CD4-positive, alpha-beta memory T cell (primary cell): Measurements from ENCODE around the gene CELF2. TPM values are rescaled to one million over a fixed set of nuclear protein-coding genes. Genes with fewer than 3 reads are reported as not detected.

Experiments used
- CTCF ChIA-PET: fragments of 350-600 bp; sonication (Branson Sonifier 250); formaldehyde crosslinking; loops from one replicate; lab custom pipeline; 2021; ENCODE audit warnings: inconsistent platforms; ENCODE audit not compliant: partially characterized antibody; lab: Charles Lee
- POLR2A ChIA-PET: fragments of 350-600 bp; sonication (Branson Sonifier 250); formaldehyde crosslinking; loops from one replicate; lab custom pipeline; 2021; ENCODE audit not compliant: partially characterized antibody; lab: Charles Lee
- DNase-seq, 5 donors: peaks; one replicate each; pipeline versions ENCODE4 v3.0.0 to v3.0.0-alpha.2; 2020 to 2022; ENCODE audit warnings: mixed read lengths in 1 of 5
- H3K27ac ChIP-seq: one replicate; pipeline ENCODE4 v1.7.0; 2013; ENCODE audit warnings: low read depth, low read length
- H3K27me3 ChIP-seq: 2 replicates; pipeline ENCODE4 v1.7.0; 2013; ENCODE audit warnings: mild to moderate bottlenecking, low read length, moderate library complexity; ENCODE audit not compliant: insufficient read depth
- H3K36me3 ChIP-seq: 2 replicates; pipeline ENCODE4 v1.7.0; 2013; ENCODE audit warnings: mild to moderate bottlenecking, low read length, moderate library complexity; ENCODE audit not compliant: insufficient read depth
- H3K4me1 ChIP-seq: 2 replicates; pipeline ENCODE4 v1.7.0; 2013; ENCODE audit warnings: mild to moderate bottlenecking, low read length, moderate library complexity; ENCODE audit not compliant: insufficient read depth
- H3K4me3 ChIP-seq, 2 donors: one replicate each; pipeline ENCODE4 v1.7.0; 2013; ENCODE audit warnings: low read length in 2 of 2, mild to moderate bottlenecking in 1 of 2
- H3K9me3 ChIP-seq, 2 donors: one replicate each; pipeline ENCODE4 v1.7.0; 2013; ENCODE audit warnings: low read length in 2 of 2, control low read depth in 1 of 2; ENCODE audit not compliant: control insufficient read depth in 1 of 2
- H3K27ac Mint-ChIP-seq, 7 donors: one replicate each; pipeline ENCODE4 v1.8.0; 2020 to 2021; ENCODE audit warnings: mixed read lengths in 7 of 7, mild to moderate bottlenecking in 6 of 7, inconsistent platforms in 3 of 7, moderate library complexity in 3 of 7
- H3K27me3 Mint-ChIP-seq, 2 donors: one replicate each; pipeline ENCODE4 v1.8.0; 2020 to 2021; ENCODE audit warnings: mixed read lengths in 2 of 2
- H3K36me3 Mint-ChIP-seq, 2 donors: one replicate each; pipeline ENCODE4 v1.8.0; 2020 to 2021; ENCODE audit warnings: mixed read lengths in 2 of 2, inconsistent platforms in 1 of 2, mild to moderate bottlenecking in 1 of 2
- H3K4me1 Mint-ChIP-seq, 4 donors: one replicate each; pipeline ENCODE4 v1.8.0; 2020 to 2021; ENCODE audit warnings: mixed read lengths in 4 of 4, mild to moderate bottlenecking in 1 of 4
- H3K4me3 Mint-ChIP-seq, 8 donors: one replicate each; pipeline ENCODE4 v1.8.0; 2020 to 2021; ENCODE audit warnings: mixed read lengths in 8 of 8, mild to moderate bottlenecking in 7 of 8, moderate library complexity in 6 of 8, inconsistent platforms in 3 of 8
- H3K9me3 Mint-ChIP-seq, 8 donors: one replicate each; pipeline ENCODE4 v1.8.0; 2020 to 2021; ENCODE audit warnings: mixed read lengths in 8 of 8, mild to moderate bottlenecking in 5 of 8, inconsistent platforms in 3 of 8, moderate library complexity in 1 of 8
- intact Hi-C: fragments of 100-400 bp; cut with micrococcal nuclease; formaldehyde crosslinking; loops from one replicate; pipeline ENCODE4 v1.15.1; 2023
- polyA plus RNA-seq, 2 donors: library from polyadenylated mRNA; unstranded; fragments of 300-500 nt; fragmentation: Illumina TruSeq; gene quantifications; one replicate each; pipeline ENCODE4 v1.2.3, GENCODE V29; 2021
- total RNA-seq, 2 experiments: library from RNA; stranded (reverse); gene quantifications; one replicate each; pipeline ENCODE4 v1.2.3, GENCODE V29; 2021

The CELF2 gene
- total and polyA plus RNA-seq, 4 experiments from 2014 or later, result 122 to 180 (median 167) TPM

GRCh38 chr10:11057448-11057847 lies 39.8 kb downstream of the CELF2 start:
- no peaks in the 10 kb centered on the region for H3K27me3 ChIP-seq
- no peaks in the 10 kb centered on the region for H3K9me3 ChIP-seq
- intact Hi-C loops, result no loop called here
- H3K4me1 ChIP-seq, result no peaks in the 10 kb centered on the region
- Mint-ChIP-seq H3K36me3 (no peaks in the 10 kb centered on the region), H3K4me3 (no peak overlapping the region), H3K9me3 (peaks cover 0 to 2% (median 0%) of the 10 kb centered on the region in 8 donors), H3K4me1 (no peaks in the 10 kb centered on the region), H3K27me3 (peaks cover 8 to 14% of the 10 kb centered on the region in 2 donors), H3K27ac (no peak overlapping the region)
- DNase-seq, result no peak
- H3K4me3 ChIP-seq, result no peak overlapping the region
- no peaks in the 10 kb centered on the region for H3K36me3 ChIP-seq
- no peak overlapping the region for H3K27ac ChIP-seq
- POLR2A ChIA-PET, result interaction anchor here (0.6 kb wide), 1 partner anchor 10 kb away, joined by 3 read pairs; no protein-coding TSS in a partner anchor
- CTCF ChIA-PET, result no interaction called here

GRCh38 chr10:11057994-11058393 lies 40.3 kb downstream of the CELF2 start:
- intact Hi-C loops, result no loop called here

GRCh38 chr10:11058965-11059364 lies 41.3 kb downstream of the CELF2 start:
- no peak for DNase-seq
- Histone ChIP-seq H3K9me3 (no peaks in the 10 kb centered on the region), H3K27ac (no peak overlapping the region), H3K27me3 (no peaks in the 10 kb centered on the region), H3K4me3 (no peak overlapping the region), H3K36me3 (no peaks in the 10 kb centered on the region), H3K4me1 (no peaks in the 10 kb centered on the region)
- Mint-ChIP-seq H3K27me3 (peaks cover 5 to 12% of the 10 kb centered on the region in 2 donors), H3K4me1 (no peaks in the 10 kb centered on the region), H3K27ac (no peak overlapping the region), H3K4me3 (no peak overlapping the region), H3K36me3 (no peaks in the 10 kb centered on the region), H3K9me3 (peaks cover 0 to 2% (median 0%) of the 10 kb centered on the region in 8 donors)
- intact Hi-C loops, result no loop called here
- POLR2A ChIA-PET, result no interaction called here
- CTCF ChIA-PET, result no interaction called here

More at GRCh38 chr10:11057994-11058393, 40.3 kb downstream of the CELF2 start:
- Histone ChIP-seq H3K27ac (no peak overlapping the region), H3K36me3 (no peaks in the 10 kb centered on the region), H3K27me3 (no peaks in the 10 kb centered on the region), H3K9me3 (no peaks in the 10 kb centered on the region), H3K4me1 (no peaks in the 10 kb centered on the region), H3K4me3 (no peak overlapping the region)
- no peak overlapping the region for H3K4me3 Mint-ChIP-seq
- no peaks in the 10 kb centered on the region for H3K4me1 Mint-ChIP-seq
- ChIA-PET CTCF (no interaction called here), POLR2A (interaction anchor here (0.6 kb wide), 1 partner anchor 9 kb away, joined by 3 read pairs; no protein-coding TSS in a partner anchor)
- H3K27me3 Mint-ChIP-seq, result peaks cover 5 to 12% of the 10 kb centered on the region in 2 donors
- H3K27ac Mint-ChIP-seq, result no peak overlapping the region
- H3K36me3 Mint-ChIP-seq, result no peaks in the 10 kb centered on the region
- DNase-seq, result no peak
- peaks cover 0 to 2% (median 0%) of the 10 kb centered on the region in 8 donors for H3K9me3 Mint-ChIP-seq

GRCh38 chr10:11063856-11064255 lies 46.2 kb downstream of the CELF2 start:
- intact Hi-C loops, result no loop called here
- no peak overlapping the region for H3K4me3 Mint-ChIP-seq
- H3K27ac Mint-ChIP-seq, result no peak overlapping the region
- no peaks in the 10 kb centered on the region for H3K9me3 ChIP-seq
- H3K27me3 Mint-ChIP-seq, result peaks cover 5 to 9% of the 10 kb centered on the region in 2 donors
- no peaks in the 10 kb centered on the region for H3K36me3 ChIP-seq
- no peak overlapping the region for H3K27ac ChIP-seq
- no peaks in the 10 kb centered on the region for H3K36me3 Mint-ChIP-seq
- ChIA-PET POLR2A (no interaction called here), CTCF (no interaction called here)
- no peaks in the 10 kb centered on the region for H3K4me1 Mint-ChIP-seq
- DNase-seq, result no peak
- H3K4me1 ChIP-seq, result no peaks in the 10 kb centered on the region
- peaks cover 0 to 2% (median 0%) of the 10 kb centered on the region in 8 donors for H3K9me3 Mint-ChIP-seq
- H3K27me3 ChIP-seq, result no peaks in the 10 kb centered on the region
- no peak overlapping the region for H3K4me3 ChIP-seq

- no peak overlapping the region for H3K27ac Mint-ChIP-seq
- intact Hi-C loops, result loop anchor here (5.0 kb wide), 1 partner anchor 48 kb away; the partner anchor contains the start of gene CELF2
- H3K27ac ChIP-seq, result no peak overlapping the region
- DNase-seq, result no peak
- CTCF ChIA-PET, result no interaction called here
- H3K4me3 ChIP-seq, result no peak overlapping the region
- H3K36me3 ChIP-seq, result no peaks in the 10 kb centered on the region
- H3K27me3 Mint-ChIP-seq, result peaks cover 5 to 6% of the 10 kb centered on the region in 2 donors
- H3K4me1 Mint-ChIP-seq, result no peaks in the 10 kb centered on the region
- no peaks in the 10 kb centered on the region for H3K36me3 Mint-ChIP-seq
- POLR2A ChIA-PET, result no interaction called here
- no peak overlapping the region for H3K4me3 Mint-ChIP-seq
- no peaks in the 10 kb centered on the region for H3K27me3 ChIP-seq
- H3K9me3 ChIP-seq, result no peaks in the 10 kb centered on the region
- H3K4me1 ChIP-seq, result no peaks in the 10 kb centered on the region
- peaks cover 0 to under 1% (median 0%) of the 10 kb centered on the region in 8 donors for H3K9me3 Mint-ChIP-seq
Observed at GRCh38 chr10:11064832-11065231, 47.2 kb downstream of the CELF2 start.

GRCh38 chr10:11065567-11065966 lies 47.9 kb downstream of the CELF2 start:
- H3K27me3 ChIP-seq, result no peaks in the 10 kb centered on the region
- H3K36me3 ChIP-seq, result no peaks in the 10 kb centered on the region
- Mint-ChIP-seq H3K27ac (no peak overlapping the region), H3K36me3 (no peaks in the 10 kb centered on the region), H3K9me3 (no peaks in the 10 kb centered on the region), H3K4me3 (no peak overlapping the region), H3K4me1 (no peaks in the 10 kb centered on the region), H3K27me3 (peaks cover 10 to 11% of the 10 kb centered on the region in 2 donors)
- H3K9me3 ChIP-seq, result no peaks in the 10 kb centered on the region
- H3K4me3 ChIP-seq, result no peak overlapping the region
- CTCF ChIA-PET, result interaction anchor here (1.0 kb wide), 1 partner anchor 31 kb away, joined by 3 read pairs; no protein-coding TSS in a partner anchor
- DNase-seq, result no peak
- intact Hi-C loops, result loop anchor here (5.0 kb wide), 1 partner anchor 48 kb away; the partner anchor contains the start of gene CELF2
- H3K27ac ChIP-seq, result no peak overlapping the region
- POLR2A ChIA-PET, result no interaction called here
- H3K4me1 ChIP-seq, result no peaks in the 10 kb centered on the region

GRCh38 chr10:11066520-11066919 lies 48.8 kb downstream of the CELF2 start:
- intact Hi-C loops, result loop anchor here (5.0 kb wide), 1 partner anchor 49 kb away; the partner anchor contains the start of gene CELF2

More at GRCh38 chr10:11066520-11066919, 48.8 kb downstream of the CELF2 start:
- no peaks in the 10 kb centered on the region for H3K27me3 ChIP-seq
- Mint-ChIP-seq H3K36me3 (no peaks in the 10 kb centered on the region), H3K4me1 (no peaks in the 10 kb centered on the region), H3K27me3 (peaks cover 8 to 11% of the 10 kb centered on the region in 2 donors), H3K27ac (no peak overlapping the region), H3K4me3 (no peak overlapping the region), H3K9me3 (no peaks in the 10 kb centered on the region)
- CTCF ChIA-PET, result interaction anchor here (1.0 kb wide), 1 partner anchor 32 kb away, joined by 3 read pairs; no protein-coding TSS in a partner anchor
- H3K9me3 ChIP-seq, result no peaks in the 10 kb centered on the region
- POLR2A ChIA-PET, result no interaction called here
- no peaks in the 10 kb centered on the region for H3K4me1 ChIP-seq
- no peak overlapping the region for H3K4me3 ChIP-seq
- DNase-seq, result no peak
- no peaks in the 10 kb centered on the region for H3K36me3 ChIP-seq
- H3K27ac ChIP-seq, result no peak overlapping the region
